ENCODE data around the gene SLC25A23. TPM values are rescaled to one million over a fixed set of nuclear protein-coding genes. Genes with fewer than 3 reads are reported as not detected.

Gene SLC25A23
- total RNA-seq, 1 donor = 22.8 TPM

GRCh38 chr19:6489278-6490061 lies 29.9 kb upstream of the SLC25A23 start:
- H2AFZ ChIP-seq (ENCODE audit: low read length) = no peak overlapping the region
- no peaks in the 10 kb centered on the region for H3K9me3 ChIP-seq (ENCODE audit: low read depth, low read length)
- DNase-seq (ENCODE audit: insufficient read length, low spot score, missing footprints) = peak; percentile 10
- TF ChIP-seq, protein P1, sequence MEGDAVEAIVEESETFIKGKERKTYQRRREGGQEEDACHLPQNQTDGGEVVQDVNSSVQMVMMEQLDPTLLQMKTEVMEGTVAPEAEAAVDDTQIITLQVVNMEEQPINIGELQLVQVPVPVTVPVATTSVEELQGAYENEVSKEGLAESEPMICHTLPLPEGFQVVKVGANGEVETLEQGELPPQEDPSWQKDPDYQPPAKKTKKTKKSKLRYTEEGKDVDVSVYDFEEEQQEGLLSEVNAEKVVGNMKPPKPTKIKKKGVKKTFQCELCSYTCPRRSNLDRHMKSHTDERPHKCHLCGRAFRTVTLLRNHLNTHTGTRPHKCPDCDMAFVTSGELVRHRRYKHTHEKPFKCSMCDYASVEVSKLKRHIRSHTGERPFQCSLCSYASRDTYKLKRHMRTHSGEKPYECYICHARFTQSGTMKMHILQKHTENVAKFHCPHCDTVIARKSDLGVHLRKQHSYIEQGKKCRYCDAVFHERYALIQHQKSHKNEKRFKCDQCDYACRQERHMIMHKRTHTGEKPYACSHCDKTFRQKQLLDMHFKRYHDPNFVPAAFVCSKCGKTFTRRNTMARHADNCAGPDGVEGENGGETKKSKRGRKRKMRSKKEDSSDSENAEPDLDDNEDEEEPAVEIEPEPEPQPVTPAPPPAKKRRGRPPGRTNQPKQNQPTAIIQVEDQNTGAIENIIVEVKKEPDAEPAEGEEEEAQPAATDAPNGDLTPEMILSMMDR (IDR thresholded peaks at IDR 0.05; ENCODE audit: extremely low read depth, low read depth, low read length) = no peak
- H3K4me2 ChIP-seq (ENCODE audit: insufficient read depth, low read length) = no peak overlapping the region
- H3K79me2 ChIP-seq (ENCODE audit: insufficient read depth, low read length) = no peaks in the 10 kb centered on the region
- H3K36me3 ChIP-seq (ENCODE audit: insufficient read depth, low read length) = no peaks in the 10 kb centered on the region
- H3K27me3 ChIP-seq (ENCODE audit: insufficient read depth, low read length) = no peaks in the 10 kb centered on the region
- H4K20me1 ChIP-seq (ENCODE audit: insufficient read depth, low read length) = no peaks in the 10 kb centered on the region
- no peaks in the 10 kb centered on the region for H3K4me1 ChIP-seq (ENCODE audit: insufficient read depth, low read length)
- H3K4me3 ChIP-seq (ENCODE audit: insufficient read depth, low read length) = no peak overlapping the region
- no peak overlapping the region for H3K27ac ChIP-seq (ENCODE audit: low read depth, low read length)

DNA sequence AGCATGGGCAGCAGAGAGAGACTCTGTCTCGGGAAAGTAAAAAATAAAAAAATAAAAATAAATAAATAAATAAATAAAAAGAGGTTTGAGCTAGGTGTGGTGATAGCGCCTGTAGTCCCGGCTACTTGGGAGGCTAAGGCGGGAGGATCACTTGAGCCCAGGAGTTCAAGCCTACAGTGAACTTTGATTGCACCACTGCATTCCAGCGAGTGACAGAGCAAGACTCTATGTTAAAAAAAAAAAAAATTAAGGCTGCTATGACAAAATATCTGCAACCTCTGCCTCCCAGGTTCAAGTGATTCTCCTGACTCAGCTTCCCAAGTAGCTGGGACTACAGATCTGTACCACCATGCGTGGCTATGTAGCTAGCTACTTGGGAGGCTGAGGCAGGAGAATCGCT lies 25.2 kb upstream of the SLC25A23 start:
- H3K4me2 ChIP-seq (ENCODE audit: insufficient read depth, low read length) = no peak overlapping the region
- DNase-seq (ENCODE audit: insufficient read length, low spot score, missing footprints) = no peak
- H4K20me1 ChIP-seq (ENCODE audit: insufficient read depth, low read length) = no peaks in the 10 kb centered on the region
- H3K27ac ChIP-seq (ENCODE audit: low read depth, low read length) = no peak overlapping the region
- no peaks in the 10 kb centered on the region for H3K9me3 ChIP-seq (ENCODE audit: low read depth, low read length)
- TF ChIP-seq, protein P1 (IDR thresholded peaks at IDR 0.05; ENCODE audit: extremely low read depth, low read depth, low read length) = no peak
- no peaks in the 10 kb centered on the region for H3K27me3 ChIP-seq (ENCODE audit: insufficient read depth, low read length)
- no peaks in the 10 kb centered on the region for H3K79me2 ChIP-seq (ENCODE audit: insufficient read depth, low read length)
- no peaks in the 10 kb centered on the region for H3K36me3 ChIP-seq (ENCODE audit: insufficient read depth, low read length)
- no peak overlapping the region for H2AFZ ChIP-seq (ENCODE audit: low read length)
- no peaks in the 10 kb centered on the region for H3K4me1 ChIP-seq (ENCODE audit: insufficient read depth, low read length)
- no peak overlapping the region for H3K4me3 ChIP-seq (ENCODE audit: insufficient read depth, low read length)

DNA sequence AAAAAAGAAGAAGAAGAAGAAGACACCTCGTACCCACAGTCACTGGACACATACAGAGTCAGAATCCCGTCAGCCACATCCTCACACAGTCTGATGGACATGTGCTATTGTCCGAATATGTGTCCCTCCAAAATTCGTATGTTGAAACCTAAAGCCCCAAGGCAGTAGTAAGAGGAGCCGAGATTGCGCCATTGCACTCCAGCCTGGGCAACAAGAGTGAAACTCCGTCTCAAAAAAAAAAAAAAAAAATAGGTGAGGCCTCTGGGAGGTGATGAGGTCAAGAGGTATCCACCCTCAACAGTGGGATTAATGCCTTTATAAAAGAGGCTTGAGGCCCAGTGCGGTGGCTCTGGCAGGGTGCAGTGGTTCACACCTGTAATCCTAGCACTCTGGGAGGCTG lies 24.6 kb upstream of the SLC25A23 start:
- no peaks in the 10 kb centered on the region for H3K36me3 ChIP-seq (ENCODE audit: insufficient read depth, low read length)
- H3K4me2 ChIP-seq (ENCODE audit: insufficient read depth, low read length) = no peak overlapping the region

DNA sequence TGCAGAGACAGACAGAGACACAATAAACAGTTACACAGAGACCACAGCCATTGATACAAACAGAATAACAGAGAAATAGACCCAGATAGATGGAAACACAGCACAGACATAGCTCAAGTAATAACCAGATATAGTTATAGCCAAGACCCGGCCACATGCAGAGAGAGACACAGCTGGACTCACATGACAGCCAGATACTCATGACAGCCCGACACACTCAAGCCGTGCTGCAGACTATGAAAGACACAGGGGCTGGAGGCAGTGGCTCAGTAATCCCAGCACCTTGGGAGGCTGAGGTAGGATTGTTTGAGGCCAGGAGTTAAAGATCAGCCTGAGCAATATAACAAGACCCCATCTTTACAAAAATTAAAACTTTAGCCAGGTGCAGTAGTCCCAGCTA lies 23.6 kb upstream of the SLC25A23 start:
- peak; percentile 31 for DNase-seq (ENCODE audit: insufficient read length, low spot score, missing footprints)
- TF ChIP-seq, protein P1 (IDR thresholded peaks at IDR 0.05; ENCODE audit: extremely low read depth, low read depth, low read length) = no peak

More for the DNA sequence above, 24.6 kb upstream of the SLC25A23 start:
- Histone ChIP-seq H4K20me1 (ENCODE audit: insufficient read depth, low read length) (no peaks in the 10 kb centered on the region), H2AFZ (ENCODE audit: low read length) (no peak overlapping the region), H3K4me3 (ENCODE audit: insufficient read depth, low read length) (no peak overlapping the region), H3K27ac (ENCODE audit: low read depth, low read length) (no peak overlapping the region), H3K4me1 (ENCODE audit: insufficient read depth, low read length) (no peaks in the 10 kb centered on the region), H3K79me2 (ENCODE audit: insufficient read depth, low read length) (no peaks in the 10 kb centered on the region), H3K27me3 (ENCODE audit: insufficient read depth, low read length) (no peaks in the 10 kb centered on the region), H3K9me3 (ENCODE audit: low read depth, low read length) (no peaks in the 10 kb centered on the region)
- DNase-seq (ENCODE audit: insufficient read length, low spot score, missing footprints) = peak; percentile 39
- TF ChIP-seq, protein P1 (IDR thresholded peaks at IDR 0.05; ENCODE audit: extremely low read depth, low read depth, low read length) = no peak

More for the DNA sequence above, 23.6 kb upstream of the SLC25A23 start:
- Histone ChIP-seq H3K4me2 (ENCODE audit: insufficient read depth, low read length) (no peak overlapping the region), H3K27ac (ENCODE audit: low read depth, low read length) (no peak overlapping the region), H3K4me1 (ENCODE audit: insufficient read depth, low read length) (no peaks in the 10 kb centered on the region), H3K9me3 (ENCODE audit: low read depth, low read length) (no peaks in the 10 kb centered on the region), H3K27me3 (ENCODE audit: insufficient read depth, low read length) (no peaks in the 10 kb centered on the region), H4K20me1 (ENCODE audit: insufficient read depth, low read length) (no peaks in the 10 kb centered on the region), H3K36me3 (ENCODE audit: insufficient read depth, low read length) (no peaks in the 10 kb centered on the region), H3K4me3 (ENCODE audit: insufficient read depth, low read length) (no peak overlapping the region), H3K79me2 (ENCODE audit: insufficient read depth, low read length) (no peaks in the 10 kb centered on the region), H2AFZ (ENCODE audit: low read length) (no peak overlapping the region)

All from osteoblast (primary cell).